Type B pancreatic cell (in vitro differentiated cells): ENCODE data around the gene HK1. TPM values are rescaled to one million over a fixed set of nuclear protein-coding genes. Genes with fewer than 3 reads are reported as not detected.
"Not testable (repeated sequence)": the region's sequence is repeated elsewhere in the genome, so short reads cannot be mapped to it uniquely, and the experiment has no call there.

ENCODE experiments used
- DNase-seq: peaks from one replicate; pipeline ENCODE4 v3.0.0; 2021; ENCODE audit warnings: mixed read lengths; ENCODE audit not compliant: unreplicated experiment; ENCODE audit errors: extremely low spot score
- H3K27ac Mint-ChIP-seq: 2 replicates; pipeline ENCODE4 v1.8.0; 2021; ENCODE audit warnings: mild to moderate bottlenecking, mixed read lengths
- H3K27me3 Mint-ChIP-seq: 2 replicates; pipeline ENCODE4 v1.8.0; 2021; ENCODE audit warnings: mixed read lengths
- H3K36me3 Mint-ChIP-seq: 2 replicates; pipeline ENCODE4 v1.8.0; 2021; ENCODE audit warnings: mixed read lengths
- H3K4me1 Mint-ChIP-seq: one replicate; pipeline ENCODE4 v1.8.0; 2021; ENCODE audit warnings: mixed read lengths; ENCODE audit not compliant: unreplicated experiment
- H3K4me3 Mint-ChIP-seq: 2 replicates; pipeline ENCODE4 v1.8.0; 2021; ENCODE audit warnings: mild to moderate bottlenecking, mixed read lengths
- H3K9me3 Mint-ChIP-seq: 2 replicates; pipeline ENCODE4 v1.8.0; 2021; ENCODE audit warnings: mixed read lengths
- total RNA-seq: library from RNA; stranded (reverse); gene quantifications from 2 replicates; pipeline ENCODE4 v1.2.1, GENCODE V29; 2021; ENCODE audit warnings: low replicate concordance
- TF ChIP-seq, protein P1 (sequence below): fragments of 200-600 bp; sonication (generic); conservative IDR thresholded peaks from 2 replicates; pipeline ENCODE4 v1.5.0; 2021; ENCODE audit warnings: antibody characterized with exemption, mild to moderate bottlenecking

HK1 gene
- total RNA-seq, 1 donor from 2014 or later = 60.8 TPM

DNA sequence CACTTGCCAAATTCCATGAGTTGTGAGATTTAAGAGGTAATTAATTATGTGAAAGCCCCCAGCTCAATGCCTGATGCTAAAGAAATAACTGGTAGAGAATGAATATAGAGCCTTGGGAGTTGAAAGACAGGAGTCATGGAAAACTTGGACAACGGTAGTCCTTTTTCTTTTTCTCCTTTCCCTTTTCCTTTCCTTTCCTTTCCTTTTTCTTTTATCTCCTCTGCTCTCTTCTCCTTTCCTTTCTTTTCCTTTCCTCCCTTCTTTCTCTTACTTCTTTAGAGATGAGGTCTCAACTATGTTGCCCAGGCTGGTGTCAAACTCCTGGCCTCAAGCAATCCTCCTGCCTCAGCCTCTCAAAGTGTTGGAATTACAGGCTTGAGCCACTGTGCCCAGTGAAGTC is 165.1 kb downstream of the HK1 start:
- H3K4me1 Mint-ChIP-seq = peaks cover 16% of the 10 kb centered on the region
- TF ChIP-seq, protein P1, sequence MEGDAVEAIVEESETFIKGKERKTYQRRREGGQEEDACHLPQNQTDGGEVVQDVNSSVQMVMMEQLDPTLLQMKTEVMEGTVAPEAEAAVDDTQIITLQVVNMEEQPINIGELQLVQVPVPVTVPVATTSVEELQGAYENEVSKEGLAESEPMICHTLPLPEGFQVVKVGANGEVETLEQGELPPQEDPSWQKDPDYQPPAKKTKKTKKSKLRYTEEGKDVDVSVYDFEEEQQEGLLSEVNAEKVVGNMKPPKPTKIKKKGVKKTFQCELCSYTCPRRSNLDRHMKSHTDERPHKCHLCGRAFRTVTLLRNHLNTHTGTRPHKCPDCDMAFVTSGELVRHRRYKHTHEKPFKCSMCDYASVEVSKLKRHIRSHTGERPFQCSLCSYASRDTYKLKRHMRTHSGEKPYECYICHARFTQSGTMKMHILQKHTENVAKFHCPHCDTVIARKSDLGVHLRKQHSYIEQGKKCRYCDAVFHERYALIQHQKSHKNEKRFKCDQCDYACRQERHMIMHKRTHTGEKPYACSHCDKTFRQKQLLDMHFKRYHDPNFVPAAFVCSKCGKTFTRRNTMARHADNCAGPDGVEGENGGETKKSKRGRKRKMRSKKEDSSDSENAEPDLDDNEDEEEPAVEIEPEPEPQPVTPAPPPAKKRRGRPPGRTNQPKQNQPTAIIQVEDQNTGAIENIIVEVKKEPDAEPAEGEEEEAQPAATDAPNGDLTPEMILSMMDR = no peak

DNA sequence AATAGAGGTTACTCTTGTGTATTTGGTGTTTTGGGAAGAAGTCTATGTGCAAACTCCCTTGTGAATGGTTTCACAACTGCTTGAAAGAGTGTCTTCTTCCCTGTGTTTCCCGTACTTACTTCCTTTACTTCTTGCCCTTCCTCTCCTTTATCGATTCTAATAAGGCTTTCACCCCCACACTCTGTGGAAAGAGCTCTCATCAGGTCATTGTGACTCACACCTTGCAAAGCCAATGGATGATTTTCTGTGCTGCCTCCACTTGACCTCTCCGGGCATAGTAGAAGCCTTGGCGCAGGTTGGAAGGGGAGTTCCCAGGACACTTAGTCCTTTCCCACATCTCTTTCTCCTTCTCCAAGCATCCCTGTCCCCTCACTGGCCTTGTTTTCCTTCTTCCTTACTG is 166.7 kb downstream of the HK1 start:
- H3K36me3 Mint-ChIP-seq = no peaks in the 10 kb centered on the region
- peaks cover 16% of the 10 kb centered on the region for H3K27me3 Mint-ChIP-seq
- H3K4me3 Mint-ChIP-seq = no peak overlapping the region
- TF ChIP-seq, protein P1 = no peak
- DNase-seq = no peak
- no peaks in the 10 kb centered on the region for H3K9me3 Mint-ChIP-seq
- H3K27ac Mint-ChIP-seq = peak overlapping the region; percentile 26
- peaks cover 12% of the 10 kb centered on the region for H3K4me1 Mint-ChIP-seq

More for the DNA sequence above, 165.1 kb downstream of the HK1 start:
- Mint-ChIP-seq H3K36me3 (no peaks in the 10 kb centered on the region), H3K27ac (no peak overlapping the region), H3K4me3 (no peak overlapping the region), H3K9me3 (no peaks in the 10 kb centered on the region), H3K27me3 (peaks cover 15% of the 10 kb centered on the region)
- DNase-seq = no peak

DNA sequence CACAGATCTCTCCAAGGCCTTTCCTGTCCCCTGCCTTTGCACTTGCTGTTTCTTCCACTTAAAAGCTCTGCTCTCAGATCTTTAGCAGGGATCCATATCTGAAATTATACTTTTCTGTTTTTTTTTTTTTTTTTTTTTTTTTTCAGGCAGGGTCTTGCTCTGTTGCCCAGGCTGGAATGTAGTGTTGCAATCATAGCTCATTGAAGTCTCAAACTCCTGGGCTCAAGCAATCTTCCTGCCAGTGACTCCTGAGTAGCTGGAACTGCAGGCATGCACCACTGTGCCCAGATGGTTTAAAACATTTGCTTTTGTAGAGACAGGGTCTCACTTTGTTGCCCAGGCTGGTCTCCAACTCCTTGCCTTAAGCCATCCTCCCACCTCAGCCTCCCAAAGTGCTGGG is 167.9 kb downstream of the HK1 start:
- H3K4me3 Mint-ChIP-seq = no peak overlapping the region
- H3K36me3 Mint-ChIP-seq = no peaks in the 10 kb centered on the region
- H3K9me3 Mint-ChIP-seq = no peaks in the 10 kb centered on the region
- H3K4me1 Mint-ChIP-seq = peaks cover 15% of the 10 kb centered on the region
- TF ChIP-seq, protein P1 = no peak
- H3K27ac Mint-ChIP-seq = peak overlapping the region; percentile 76
- H3K27me3 Mint-ChIP-seq = peaks cover 16% of the 10 kb centered on the region
- DNase-seq = no peak

DNA sequence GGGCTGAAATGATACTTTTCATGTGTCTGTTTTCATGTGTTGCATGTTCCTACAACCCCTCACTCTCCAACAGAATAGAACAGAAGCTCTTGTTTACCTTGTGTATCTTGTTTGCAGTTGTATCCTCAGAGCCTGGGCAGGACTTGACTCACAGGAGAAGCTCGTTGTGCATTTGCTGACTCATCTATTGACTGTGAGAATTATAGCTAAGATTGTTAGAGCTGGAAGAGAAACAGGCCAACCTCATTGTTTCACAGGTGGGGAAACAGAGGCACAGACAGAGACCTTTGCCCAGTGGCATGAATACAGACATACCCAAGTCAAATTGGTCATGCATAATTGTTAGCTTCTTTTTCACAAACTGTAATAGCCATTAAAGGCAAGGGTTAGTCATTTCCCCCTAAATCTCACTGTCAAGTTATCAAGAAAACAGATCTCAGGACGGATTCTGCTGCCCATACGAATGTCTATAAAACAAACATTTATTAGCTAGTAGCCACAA is 168.4 kb downstream of the HK1 start:
- peaks cover 15% of the 10 kb centered on the region for H3K4me1 Mint-ChIP-seq
- no peaks in the 10 kb centered on the region for H3K36me3 Mint-ChIP-seq
- no peaks in the 10 kb centered on the region for H3K9me3 Mint-ChIP-seq
- H3K4me3 Mint-ChIP-seq = peak overlapping the region; percentile 6
- H3K27me3 Mint-ChIP-seq = peaks cover 15% of the 10 kb centered on the region
- TF ChIP-seq, protein P1 = no peak
- no peak for DNase-seq
- peak overlapping the region; percentile 76 for H3K27ac Mint-ChIP-seq

DNA sequence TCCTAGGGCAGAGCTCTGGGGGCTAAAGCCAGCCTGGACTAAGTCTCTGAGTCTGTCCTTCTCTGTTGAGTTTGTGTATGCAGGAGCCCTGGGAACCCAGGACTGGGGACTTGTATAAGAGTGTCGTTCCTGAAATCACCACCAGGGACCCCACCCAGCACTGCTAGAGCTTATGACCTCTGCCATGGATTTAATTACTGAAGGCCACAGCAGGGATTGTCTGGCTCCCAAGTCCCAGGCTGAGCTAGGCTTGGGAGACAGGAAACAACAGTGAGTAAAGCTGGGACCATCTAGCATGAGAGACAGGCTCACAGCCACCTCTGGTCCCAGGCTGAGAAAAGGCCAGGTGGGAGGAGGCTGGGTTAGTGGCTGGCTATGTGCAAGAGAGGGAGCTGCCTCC is 171.5 kb downstream of the HK1 start:
- Mint-ChIP-seq H3K4me3 (peak overlapping the region; percentile 12), H3K27me3 (peaks cover 27% of the 10 kb centered on the region)
- no peak for DNase-seq

DNA sequence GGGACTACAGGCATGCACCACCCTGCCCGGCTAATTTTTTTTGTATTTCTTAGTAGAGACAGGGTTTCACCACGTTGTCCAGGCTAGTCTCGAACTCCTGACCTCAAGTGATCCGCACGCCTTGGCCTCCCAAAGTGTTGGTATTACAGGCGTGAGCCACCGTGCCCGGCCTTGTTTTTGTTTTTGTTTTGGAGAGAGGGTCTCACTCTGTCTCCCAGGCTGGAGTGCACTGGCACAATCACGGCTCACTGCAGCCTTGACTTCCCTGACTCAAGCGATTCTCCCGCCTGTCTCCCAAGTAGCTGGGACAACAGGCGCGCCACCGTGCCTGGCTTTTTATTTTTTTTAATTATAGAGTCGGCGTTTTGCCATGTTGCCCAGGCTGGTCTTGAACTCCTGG is 172.1 kb downstream of the HK1 start:
- not testable (repeated sequence) for DNase-seq, H3K9me3 Mint-ChIP-seq, H3K36me3 Mint-ChIP-seq, H3K4me3 Mint-ChIP-seq, H3K27ac Mint-ChIP-seq
- peaks cover 23% of the 10 kb centered on the region for H3K27me3 Mint-ChIP-seq
- H3K4me1 Mint-ChIP-seq = peaks cover 19% of the 10 kb centered on the region

More for the DNA sequence above, 171.5 kb downstream of the HK1 start:
- H3K9me3 Mint-ChIP-seq = no peaks in the 10 kb centered on the region
- no peaks in the 10 kb centered on the region for H3K36me3 Mint-ChIP-seq
- TF ChIP-seq, protein P1 = peak; percentile 75
- peaks cover 19% of the 10 kb centered on the region for H3K4me1 Mint-ChIP-seq
- peak overlapping the region; percentile 50 for H3K27ac Mint-ChIP-seq
